GM21528 (cell line): ENCODE results near the gene SMYD3.
"Not testable (repeated sequence)": the region's sequence is repeated elsewhere in the genome, so short reads cannot be mapped to it uniquely, and the experiment has no call there.

ENCODE experiments used
- ATAC-seq: cut with Tn5 transposase; IDR thresholded peaks from one replicate; pipeline ENCODE4 v1.9.1; 2021; ENCODE audit warnings: mild to moderate bottlenecking, moderate library complexity; ENCODE audit not compliant: unreplicated experiment, low FRiP score

The SMYD3 gene

GRCh38 chr1:246052603-246053002 is 454.5 kb downstream of the SMYD3 start:
- no peak for ATAC-seq

DNA sequence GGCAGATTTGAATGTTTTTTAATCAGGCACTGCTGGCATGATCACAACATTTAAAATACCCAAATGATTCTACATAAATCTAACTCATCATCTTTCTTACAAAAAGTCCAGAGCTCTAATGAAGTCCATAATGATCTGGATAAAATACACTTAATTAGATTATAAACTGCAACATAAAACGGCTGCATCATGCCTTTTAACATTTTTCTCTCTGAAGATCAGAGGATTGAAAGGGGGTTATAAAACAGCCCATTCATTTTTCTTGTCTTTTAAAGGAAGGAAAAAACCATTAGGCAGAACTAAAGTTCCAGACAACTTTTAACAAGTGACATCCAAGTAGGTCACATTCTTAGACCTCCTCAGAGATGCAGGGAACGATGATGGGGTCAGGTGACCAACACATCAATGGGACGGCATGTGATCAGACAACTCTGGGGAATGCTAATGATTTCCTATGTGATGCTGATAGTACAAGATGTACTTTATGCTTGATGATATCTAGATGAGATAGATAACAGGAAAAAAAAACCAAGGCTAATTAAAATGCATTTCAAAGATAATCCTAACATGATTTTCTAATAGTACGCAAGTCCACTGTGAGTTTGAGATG is 455.1 kb downstream of the SMYD3 start:
- ATAC-seq, result no peak

GRCh38 chr1:246048693-246049092 is 458.4 kb downstream of the SMYD3 start:
- ATAC-seq, result no peak

GRCh38 chr1:246043556-246043955 is 463.5 kb downstream of the SMYD3 start:
- ATAC-seq, result no peak

- no peak for ATAC-seq
Measured at GRCh38 chr1:246041360-246041759, 465.7 kb downstream of the SMYD3 start.

- no peak for ATAC-seq
Measured at GRCh38 chr1:246040200-246040890, 466.7 kb downstream of the SMYD3 start.

- ATAC-seq, result no peak
Measured at GRCh38 chr1:246039584-246039983, 467.5 kb downstream of the SMYD3 start.

DNA sequence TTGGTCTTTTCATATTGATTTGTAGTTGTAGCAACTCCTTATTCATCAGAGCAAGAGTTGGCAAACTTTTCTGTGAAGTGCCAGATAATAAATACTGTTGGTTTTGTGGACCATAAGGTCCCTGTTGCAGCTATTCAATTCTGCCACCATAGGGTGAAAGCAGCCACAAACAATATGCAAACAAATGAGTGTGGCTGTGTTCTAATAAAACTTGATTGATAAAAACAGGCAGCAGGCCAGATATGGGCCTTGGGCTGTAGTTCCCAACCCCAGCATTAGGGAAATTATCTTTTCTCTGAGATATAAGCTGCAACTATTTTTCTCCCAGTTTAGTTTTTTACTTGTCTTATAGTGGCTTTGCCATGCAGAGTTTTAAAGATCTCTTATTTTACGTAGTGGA is 469.2 kb downstream of the SMYD3 start:
- ATAC-seq, result no peak

GRCh38 chr1:246036175-246036574 is 470.9 kb downstream of the SMYD3 start:
- no peak for ATAC-seq

DNA sequence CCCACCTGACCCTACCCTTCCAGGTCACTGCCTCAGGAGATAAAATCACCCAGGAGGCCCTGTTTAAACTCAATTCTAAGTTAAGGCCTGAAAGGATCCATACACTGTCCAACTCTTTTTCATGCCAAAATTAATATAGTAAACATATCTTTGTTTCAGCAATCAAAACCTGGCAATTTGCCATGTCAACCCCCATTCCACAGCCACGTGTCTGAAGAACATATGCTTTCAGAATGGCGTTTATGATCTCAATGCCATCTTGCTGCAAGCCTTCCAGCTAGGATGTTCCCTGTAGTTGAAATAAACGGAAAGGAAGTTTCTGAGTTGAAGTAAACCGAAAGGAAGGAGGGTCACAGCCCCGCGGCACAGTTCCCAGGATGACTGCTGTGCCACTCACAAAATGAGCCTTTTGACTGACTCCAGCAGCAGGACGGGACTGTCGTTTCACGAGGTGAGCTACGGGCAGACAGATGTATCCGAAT is 472.0 kb downstream of the SMYD3 start:
- ATAC-seq, result no peak

DNA sequence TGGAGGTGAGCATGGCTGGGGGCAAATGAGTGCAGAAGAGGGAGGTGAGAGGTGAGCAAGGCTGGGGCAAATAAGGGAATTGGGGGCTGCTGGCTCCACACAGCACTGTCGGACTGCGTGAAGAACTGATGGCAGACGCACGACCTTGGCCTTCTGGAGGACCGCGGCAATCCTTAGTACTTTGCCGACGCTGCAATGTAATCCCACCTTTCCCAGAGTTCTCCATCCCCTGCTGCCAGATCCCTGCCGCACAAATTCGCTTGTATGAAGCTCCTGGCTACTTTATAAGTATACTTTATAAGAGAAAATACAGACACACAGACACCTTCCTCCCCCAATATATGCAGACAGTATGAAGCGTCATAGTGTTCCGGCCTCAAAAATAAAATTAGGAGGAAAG is 472.4 kb downstream of the SMYD3 start:
- no peak for ATAC-seq

- ATAC-seq, result no peak
Measured at GRCh38 chr1:246032984-246033383, 474.1 kb downstream of the SMYD3 start.

GRCh38 chr1:246032031-246032551 is 475.0 kb downstream of the SMYD3 start:
- ATAC-seq, result no peak

DNA sequence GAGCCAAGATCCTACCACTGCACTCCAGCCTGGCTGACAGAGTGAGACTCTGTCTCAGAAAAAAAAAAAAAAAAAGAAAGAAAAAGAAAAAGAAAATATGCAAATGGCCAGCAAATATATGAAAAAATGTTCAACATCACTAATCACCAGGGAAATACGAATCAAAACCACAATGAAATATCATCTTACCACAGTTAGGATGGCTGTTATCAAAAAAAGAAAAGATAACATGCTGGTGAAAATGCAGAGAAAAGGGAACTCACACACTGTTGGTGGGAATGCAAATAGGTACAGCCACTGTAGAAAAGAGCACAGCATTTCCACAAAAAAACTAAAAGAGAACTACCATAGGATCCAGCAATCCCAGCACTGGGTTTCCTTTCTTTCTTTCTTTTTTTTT is 477.5 kb downstream of the SMYD3 start:
- ATAC-seq, result no peak

DNA sequence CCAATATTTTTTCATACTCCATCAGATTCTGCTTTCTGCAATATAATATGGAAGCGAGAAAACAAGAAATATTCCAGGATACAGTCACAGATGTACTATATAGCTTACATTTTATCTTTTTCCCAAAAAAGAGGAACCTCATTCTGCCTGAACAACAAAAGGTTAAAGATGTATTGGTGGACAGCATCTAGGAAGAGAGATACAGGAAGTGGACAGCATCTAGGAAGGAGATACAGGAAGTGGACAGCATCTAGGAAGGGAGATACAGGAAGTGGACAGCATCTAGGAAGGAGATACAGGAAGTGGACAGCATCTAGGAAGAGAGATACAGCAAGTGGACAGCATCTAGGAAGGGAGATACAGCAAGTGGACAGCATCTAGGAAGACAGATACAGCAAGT is 483.0 kb downstream of the SMYD3 start:
- not testable (repeated sequence) for ATAC-seq

DNA sequence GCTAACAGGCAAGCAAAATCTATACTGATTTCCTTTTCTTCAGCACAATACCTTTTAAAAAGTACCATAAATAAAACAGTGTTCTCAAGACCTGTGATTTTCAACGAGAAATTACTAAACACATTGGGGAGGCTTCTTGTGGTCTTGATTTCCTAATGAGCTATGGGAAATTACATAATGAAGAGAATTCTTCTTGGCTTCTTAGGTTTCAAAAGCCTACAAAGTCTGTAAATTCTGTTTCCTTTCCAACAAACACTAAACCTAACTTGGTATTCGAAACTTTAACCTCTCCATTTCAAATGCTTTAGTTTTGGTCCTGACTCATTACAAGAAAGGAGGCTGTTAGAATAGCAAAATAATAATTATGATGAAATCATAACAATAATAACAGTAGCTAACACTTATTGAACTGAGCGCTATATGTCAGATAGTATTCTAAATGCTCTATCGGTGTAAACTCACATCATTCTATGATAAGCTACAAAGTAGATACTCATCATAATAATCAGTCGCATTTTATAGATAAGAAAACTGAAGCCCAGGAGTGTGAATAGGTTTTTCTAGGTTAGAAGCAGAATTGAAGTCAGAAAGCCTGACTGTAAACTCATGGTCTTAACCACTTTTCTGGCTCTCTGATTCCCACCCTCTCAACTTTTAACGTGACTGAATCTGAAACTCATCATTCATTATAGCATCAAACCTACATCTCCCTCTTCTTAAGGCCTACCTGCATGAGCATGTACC is 486.7 kb downstream of the SMYD3 start:
- no peak for ATAC-seq

GRCh38 chr1:246018146-246018545 is 488.9 kb downstream of the SMYD3 start:
- no peak for ATAC-seq

DNA sequence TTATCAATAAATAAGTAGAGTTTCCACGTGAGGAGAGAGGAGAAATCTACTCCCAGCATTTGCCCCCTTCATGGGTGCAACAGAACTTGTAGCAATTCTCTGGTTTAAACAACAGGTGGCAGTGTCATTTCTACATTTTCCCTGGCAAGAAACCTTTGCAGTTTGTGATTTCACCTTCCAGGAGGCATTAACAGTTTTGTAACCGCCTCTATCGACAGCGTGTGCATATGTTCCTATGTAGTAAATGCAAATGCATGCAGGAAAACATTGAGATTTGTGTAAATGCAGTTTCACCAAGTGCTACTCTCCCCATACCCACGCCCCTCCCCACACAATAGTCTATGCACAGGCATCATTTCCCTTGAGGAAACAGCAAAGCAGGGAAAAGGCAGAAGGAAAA is 494.7 kb downstream of the SMYD3 start:
- no peak for ATAC-seq

GRCh38 chr1:246010386-246010785 is 496.7 kb downstream of the SMYD3 start:
- ATAC-seq, result no peak

DNA sequence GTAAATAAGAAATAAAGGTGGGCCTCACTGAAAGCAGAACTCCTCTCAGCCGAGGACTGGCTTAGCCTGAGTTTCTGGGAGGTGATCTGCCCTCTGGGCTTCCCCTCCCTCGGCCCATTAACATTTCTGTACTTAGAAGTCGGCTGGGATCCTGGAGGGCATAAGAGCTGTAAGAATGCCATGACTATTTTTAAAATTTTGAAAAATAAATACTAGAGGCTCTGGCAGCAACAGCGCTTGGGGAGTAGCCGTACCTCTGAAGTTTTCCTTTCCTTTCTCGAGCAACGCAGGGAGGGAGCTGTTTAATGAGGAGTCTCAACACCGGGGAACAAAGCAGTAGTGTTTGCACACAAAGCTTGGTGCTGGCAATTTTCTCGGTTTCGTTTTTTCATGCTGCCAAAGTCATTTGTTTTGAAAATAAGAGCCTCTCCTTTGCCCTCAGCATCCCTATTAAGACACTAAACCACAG is 498.7 kb downstream of the SMYD3 start:
- ATAC-seq, result no peak

DNA sequence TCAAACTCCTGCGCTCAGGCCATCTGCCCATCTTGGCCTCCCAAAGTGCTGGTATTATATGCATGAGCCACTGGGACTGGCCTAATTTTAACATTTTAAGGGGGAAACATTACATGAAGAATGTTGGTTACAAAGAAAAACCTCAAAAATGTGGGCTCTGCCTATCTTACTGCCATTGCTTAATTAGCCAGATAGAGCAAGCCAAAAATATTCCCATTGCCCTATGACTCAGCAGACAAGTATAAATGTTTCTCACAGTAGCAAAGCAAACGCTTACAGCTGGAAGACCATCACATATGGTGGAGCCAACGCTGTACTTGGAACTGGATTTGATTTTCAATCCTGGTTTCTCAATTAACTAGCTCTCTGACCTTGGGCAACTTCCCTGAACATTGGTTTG is 502.0 kb downstream of the SMYD3 start:
- no peak for ATAC-seq
